ENCODE results near the gene MDK.

MDK gene

DNA sequence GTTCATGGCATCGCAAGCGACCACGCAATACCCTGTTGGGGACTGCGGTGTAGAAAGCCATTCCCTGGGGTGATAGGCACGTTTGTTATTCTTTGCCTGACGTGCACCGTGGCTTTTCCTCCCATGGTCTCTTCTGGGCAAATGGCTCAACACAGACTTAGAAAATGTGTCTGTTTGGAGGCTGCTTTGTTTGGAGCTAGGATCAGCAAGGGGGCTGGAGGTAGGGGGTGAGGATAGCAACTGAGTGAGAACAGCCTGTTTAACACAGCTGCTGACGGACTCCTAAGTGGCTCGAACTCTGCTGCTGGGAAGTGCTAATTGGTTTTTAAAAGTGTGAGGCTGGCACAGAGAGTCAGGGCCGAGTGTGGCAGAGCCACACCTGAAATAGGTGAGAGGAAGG is 26.2 kb downstream of the MDK start:
- DNase-seq: no peak

DNA sequence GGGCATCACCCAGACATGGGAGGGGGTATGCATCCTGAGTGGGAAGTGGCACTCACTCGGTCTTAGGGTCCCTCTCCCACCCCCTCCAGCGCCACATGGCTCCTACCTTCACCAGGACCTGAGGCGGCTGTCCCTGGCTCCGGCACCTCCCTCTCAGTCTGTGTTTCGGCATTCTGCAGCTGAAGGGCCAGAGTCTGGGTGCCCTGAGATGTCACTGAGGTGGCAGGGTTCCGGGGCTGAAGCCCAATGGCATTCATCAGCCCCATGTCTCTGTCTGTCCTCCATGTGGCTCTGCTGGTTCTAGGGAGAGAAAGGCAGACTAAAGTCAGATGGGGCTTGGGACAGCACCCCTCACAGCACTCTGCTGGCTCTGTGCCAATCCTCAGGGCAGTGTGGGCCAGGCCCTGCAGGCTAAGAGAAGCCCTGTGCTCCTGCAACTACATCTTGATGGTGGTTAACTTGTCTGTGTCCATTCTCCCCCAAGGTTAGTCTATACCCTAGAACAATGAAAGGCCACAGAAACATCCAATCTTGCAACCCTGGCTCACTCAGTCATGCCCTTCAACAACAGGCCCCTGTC is 27.0 kb downstream of the MDK start:
- DNase-seq: no peak

- no peak for DNase-seq
Observed at GRCh38 chr11:46410021-46410420, 28.6 kb downstream of the MDK start.

DNA sequence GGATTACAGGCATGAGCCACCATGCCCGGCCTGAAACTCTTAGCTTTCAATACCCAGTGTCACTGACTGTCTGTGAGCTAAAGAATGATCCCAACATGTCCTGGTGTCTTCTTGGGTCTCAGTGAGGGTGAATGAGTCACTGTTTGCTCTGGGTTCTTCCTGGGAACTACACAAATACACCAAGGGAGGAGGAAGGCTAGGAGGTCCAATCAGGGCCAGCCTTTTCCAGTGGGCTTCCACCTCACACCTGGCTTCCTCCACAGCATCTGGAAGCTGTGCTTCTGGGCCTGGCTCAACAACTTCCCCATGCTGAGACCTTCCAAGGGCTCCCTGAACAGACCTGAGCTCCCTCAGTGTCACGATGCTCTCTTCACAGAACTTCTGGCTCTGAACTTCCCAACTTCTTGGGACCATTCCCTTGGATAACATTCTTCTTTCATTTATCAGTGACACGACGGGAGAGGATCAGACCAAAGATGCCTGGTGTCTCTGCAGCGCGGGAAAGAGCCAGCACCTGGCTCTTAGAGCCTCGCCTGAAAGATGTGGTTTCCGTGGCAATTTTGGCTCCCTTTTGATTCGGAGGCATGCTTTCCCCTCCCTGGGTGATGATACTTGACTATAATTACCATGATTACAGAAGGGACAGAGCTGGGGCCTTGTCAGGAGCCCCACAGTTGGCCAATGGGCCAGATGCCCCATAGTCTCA is 32.4 kb downstream of the MDK start:
- DNase-seq: no peak

DNA sequence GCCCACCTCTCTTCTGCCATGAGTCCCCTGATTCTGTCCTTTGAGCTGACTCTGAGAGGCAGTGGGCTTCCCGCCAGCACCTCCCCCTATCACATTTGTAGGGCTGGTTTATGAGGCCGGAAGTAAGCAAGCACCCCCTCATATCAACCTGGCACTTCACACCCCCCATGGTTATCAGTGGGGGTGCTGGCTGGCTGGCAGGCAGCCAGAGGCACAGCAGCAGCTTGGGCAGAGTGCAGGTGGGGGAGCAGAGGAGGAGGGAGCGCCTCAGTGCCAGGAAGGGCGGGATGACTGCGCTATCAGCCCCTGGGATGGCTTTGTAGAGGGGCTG is 33.0 kb downstream of the MDK start:
- no peak for DNase-seq

- no peak for DNase-seq
Observed at GRCh38 chr11:46414879-46415278, 33.4 kb downstream of the MDK start.

GRCh38 chr11:46417711-46418110 is 36.2 kb downstream of the MDK start:
- DNase-seq: no peak

GRCh38 chr11:46418751-46419150 is 37.3 kb downstream of the MDK start:
- no peak for DNase-seq

GRCh38 chr11:46420513-46420912 is 39.0 kb downstream of the MDK start:
- DNase-seq: no peak

GRCh38 chr11:46421257-46421880 is 39.9 kb downstream of the MDK start:
- DNase-seq: no peak

- DNase-seq: no peak
Observed at GRCh38 chr11:46422588-46422987, 41.1 kb downstream of the MDK start.

DNA sequence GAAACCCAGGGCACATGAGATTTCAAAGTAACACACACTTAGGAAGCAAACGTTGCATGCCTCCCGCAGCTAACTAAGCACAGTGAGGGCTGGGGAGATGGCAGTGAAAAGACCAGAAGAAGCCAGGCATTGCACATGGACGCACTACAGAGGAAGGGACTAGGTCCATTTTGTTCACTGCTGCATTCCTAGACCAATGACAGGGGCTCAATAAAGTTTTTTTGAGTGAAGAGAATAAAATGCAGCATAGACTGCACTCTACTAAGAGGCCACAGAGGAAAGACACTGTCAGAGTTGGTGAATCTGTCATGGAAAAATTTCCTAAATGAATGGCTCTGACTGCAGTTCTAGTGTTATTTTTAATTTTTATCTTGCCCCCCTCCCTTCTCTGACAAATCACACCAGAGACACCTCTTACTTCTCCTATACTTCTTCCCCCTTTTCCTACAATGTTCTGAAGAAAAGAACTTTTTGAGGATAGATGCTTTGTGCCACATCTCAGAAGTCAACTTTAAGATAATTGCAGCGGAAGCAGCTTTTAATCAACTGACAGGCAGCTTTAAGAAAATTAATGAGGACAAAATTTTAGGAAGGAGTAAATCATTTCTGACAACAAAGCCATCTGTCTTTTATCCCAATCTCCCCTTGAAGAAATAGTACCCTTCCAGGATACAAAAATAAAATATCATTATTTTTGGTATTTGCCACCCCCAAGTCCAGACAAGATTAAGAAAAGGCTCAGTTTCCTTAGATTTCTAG is 44.9 kb downstream of the MDK start:
- DNase-seq: no peak

GRCh38 chr11:46427364-46427763 is 45.9 kb downstream of the MDK start:
- no peak for DNase-seq

DNA sequence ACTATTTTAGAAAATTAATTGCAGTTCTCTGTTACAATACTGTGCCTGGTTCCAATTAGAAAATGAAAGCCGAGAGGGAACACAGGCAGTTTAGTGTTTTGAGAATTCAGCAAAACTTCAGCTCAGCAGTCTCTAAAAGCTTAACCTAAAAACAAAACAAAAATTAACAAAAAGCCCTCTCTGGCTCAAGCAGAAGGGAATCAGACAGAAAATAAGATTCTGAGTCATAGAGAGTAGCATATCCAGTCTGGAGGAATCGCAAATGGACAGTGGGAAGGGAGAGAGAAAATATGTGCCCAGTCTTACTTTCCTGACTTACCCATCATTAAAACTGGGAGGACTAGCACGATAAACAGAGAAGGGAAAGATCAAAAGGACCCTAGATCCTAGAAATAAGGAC is 48.2 kb downstream of the MDK start:
- DNase-seq: no peak

DNA sequence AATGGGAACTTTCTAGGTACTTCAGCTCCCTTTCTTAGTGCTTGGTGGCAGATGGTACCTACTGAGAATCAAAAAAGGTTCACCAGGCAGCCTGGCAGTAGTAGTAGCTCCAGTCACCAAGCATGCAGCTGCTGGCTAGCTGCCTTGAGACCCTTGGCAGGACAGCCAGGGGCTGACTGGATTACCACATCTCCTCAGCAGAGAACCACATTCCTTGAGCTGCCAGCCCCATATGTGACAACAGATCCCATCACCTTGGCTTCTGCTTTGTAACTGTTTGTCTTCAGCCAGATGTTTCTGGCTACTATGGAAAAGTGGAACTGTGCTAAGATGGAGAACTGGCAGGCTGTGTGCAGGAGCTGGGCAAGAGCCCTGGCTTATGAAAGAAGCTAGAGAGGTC is 49.7 kb downstream of the MDK start:
- no peak for DNase-seq
